Muscle layer of duodenum (tissue), 2 donors: Measurements from ENCODE around the gene KITLG.
"Not testable (repeated sequence)": the region's sequence is repeated elsewhere in the genome, so short reads cannot be mapped to it uniquely, and the experiment has no call there.

Experiments
- H3K27ac ChIP-seq: one replicate; pipeline ENCODE4 v1.7.0; 2013; ENCODE audit warnings: mild to moderate bottlenecking, low read length
- H3K27me3 ChIP-seq: one replicate; pipeline ENCODE4 v1.7.0; 2013; ENCODE audit warnings: low read depth, mild to moderate bottlenecking, control low read depth, low read length
- H3K36me3 ChIP-seq, 2 donors: one replicate each; pipeline ENCODE4 v1.7.0; 2013; ENCODE audit warnings: low read length in 2 of 2, control low read depth in 1 of 2, mild to moderate bottlenecking in 1 of 2; ENCODE audit not compliant: insufficient read depth in 2 of 2, control insufficient read depth in 1 of 2
- H3K4me1 ChIP-seq, 2 donors: one replicate each; pipeline ENCODE4 v1.7.0; 2013; ENCODE audit warnings: low read length in 2 of 2, mild to moderate bottlenecking in 2 of 2, control low read depth in 1 of 2, moderate library complexity in 1 of 2; ENCODE audit not compliant: insufficient read depth in 2 of 2, control insufficient read depth in 1 of 2
- H3K4me3 ChIP-seq, 2 donors: one replicate each; pipeline ENCODE4 v1.7.0; 2013; ENCODE audit warnings: low read length in 2 of 2, low read depth in 1 of 2, mild to moderate bottlenecking in 1 of 2
- H3K9me3 ChIP-seq, 2 donors: one replicate each; pipeline ENCODE4 v1.7.0; 2013; ENCODE audit warnings: low read length in 2 of 2, control low read depth in 1 of 2, mild to moderate bottlenecking in 1 of 2; ENCODE audit not compliant: control insufficient read depth in 1 of 2
- donor health status: healthy.

KITLG gene

GRCh38 chr12:88472775-88473174 lies 107.5 kb downstream of the KITLG start:
- Histone ChIP-seq H3K27me3 (no peaks in the 10 kb centered on the region), H3K9me3 (peaks cover 0 to under 1% of the 10 kb centered on the region in 2 donors), H3K36me3 (no peaks in the 10 kb centered on the region), H3K4me3 (no peak overlapping the region), H3K4me1 (peaks cover 0 to 8% of the 10 kb centered on the region in 2 donors), H3K27ac (no peak overlapping the region)

- no peaks in the 10 kb centered on the region for H3K27me3 ChIP-seq
- peaks cover 0 to 8% of the 10 kb centered on the region in 2 donors for H3K4me1 ChIP-seq
- H3K36me3 ChIP-seq: no peaks in the 10 kb centered on the region
- H3K27ac ChIP-seq: no peak overlapping the region
- no peak overlapping the region for H3K4me3 ChIP-seq
- H3K9me3 ChIP-seq: no peaks in the 10 kb centered on the region
These were observed 108.0 kb downstream of the KITLG start for GRCh38 chr12:88472248-88472647.

- H3K36me3 ChIP-seq: no peaks in the 10 kb centered on the region
- H3K27me3 ChIP-seq: no peaks in the 10 kb centered on the region
- H3K4me1 ChIP-seq: peaks cover 0 to 8% of the 10 kb centered on the region in 2 donors
- no peaks in the 10 kb centered on the region for H3K9me3 ChIP-seq
- H3K4me3 ChIP-seq: no peak overlapping the region
- no peak overlapping the region for H3K27ac ChIP-seq
These were observed 108.8 kb downstream of the KITLG start for GRCh38 chr12:88471331-88472045.

GRCh38 chr12:88469154-88469553 lies 111.1 kb downstream of the KITLG start:
- Histone ChIP-seq H3K36me3 (no peaks in the 10 kb centered on the region), H3K27ac (no peak overlapping the region), H3K4me1 (peaks cover 0 to 8% of the 10 kb centered on the region in 2 donors), H3K9me3 (no peaks in the 10 kb centered on the region), H3K27me3 (no peaks in the 10 kb centered on the region), H3K4me3 (no peak overlapping the region)

GRCh38 chr12:88468581-88468980 lies 111.7 kb downstream of the KITLG start:
- H3K9me3 ChIP-seq: no peaks in the 10 kb centered on the region
- no peak overlapping the region for H3K4me3 ChIP-seq
- no peaks in the 10 kb centered on the region for H3K27me3 ChIP-seq
- peaks cover 0 to 8% of the 10 kb centered on the region in 2 donors for H3K4me1 ChIP-seq
- no peaks in the 10 kb centered on the region for H3K36me3 ChIP-seq
- no peak overlapping the region for H3K27ac ChIP-seq

- H3K4me1 ChIP-seq, H3K27me3 ChIP-seq, H3K9me3 ChIP-seq, H3K36me3 ChIP-seq, H3K4me3 ChIP-seq, H3K27ac ChIP-seq: not testable (repeated sequence)
These were observed 113.6 kb downstream of the KITLG start for GRCh38 chr12:88466708-88467107.

GRCh38 chr12:88458327-88458726 lies 121.9 kb downstream of the KITLG start:
- no peaks in the 10 kb centered on the region for H3K9me3 ChIP-seq
- no peak overlapping the region for H3K4me3 ChIP-seq
- no peaks in the 10 kb centered on the region for H3K36me3 ChIP-seq
- H3K4me1 ChIP-seq: no peaks in the 10 kb centered on the region
- no peak overlapping the region for H3K27ac ChIP-seq
- H3K27me3 ChIP-seq: no peaks in the 10 kb centered on the region

GRCh38 chr12:88453323-88453722 lies 126.9 kb downstream of the KITLG start:
- no peak overlapping the region for H3K4me3 ChIP-seq
- no peaks in the 10 kb centered on the region for H3K36me3 ChIP-seq
- H3K9me3 ChIP-seq: no peaks in the 10 kb centered on the region
- no peaks in the 10 kb centered on the region for H3K4me1 ChIP-seq
- no peak overlapping the region for H3K27ac ChIP-seq
- no peaks in the 10 kb centered on the region for H3K27me3 ChIP-seq

- Histone ChIP-seq H3K27me3 (no peaks in the 10 kb centered on the region), H3K4me1 (no peaks in the 10 kb centered on the region), H3K9me3 (no peaks in the 10 kb centered on the region), H3K4me3 (no peak overlapping the region), H3K27ac (no peak overlapping the region), H3K36me3 (no peaks in the 10 kb centered on the region)
These were observed 129.1 kb downstream of the KITLG start for GRCh38 chr12:88451205-88451604.

GRCh38 chr12:88450136-88450535 lies 130.1 kb downstream of the KITLG start:
- no peak overlapping the region for H3K27ac ChIP-seq
- no peaks in the 10 kb centered on the region for H3K27me3 ChIP-seq
- no peaks in the 10 kb centered on the region for H3K4me1 ChIP-seq
- H3K4me3 ChIP-seq: no peak overlapping the region
- no peaks in the 10 kb centered on the region for H3K9me3 ChIP-seq
- H3K36me3 ChIP-seq: no peaks in the 10 kb centered on the region

- no peaks in the 10 kb centered on the region for H3K9me3 ChIP-seq
- no peaks in the 10 kb centered on the region for H3K27me3 ChIP-seq
- no peaks in the 10 kb centered on the region for H3K4me1 ChIP-seq
- no peak overlapping the region for H3K27ac ChIP-seq
- no peak overlapping the region for H3K4me3 ChIP-seq
- H3K36me3 ChIP-seq: no peaks in the 10 kb centered on the region
These were observed 131.8 kb downstream of the KITLG start for GRCh38 chr12:88448337-88448915.
